GM12892 (cell line): ENCODE results near the gene ALPP.
"Not testable (repeated sequence)": the region's sequence is repeated elsewhere in the genome, so short reads cannot be mapped to it uniquely, and the experiment has no call there.

ENCODE experiments used
- DNase-seq: peaks from one replicate; pipeline ENCODE4 v3.0.0; 2011; ENCODE audit not compliant: insufficient read length
- FAIRE-seq: peaks from 2 replicates; lab custom pipeline; 2011; peaks lifted over from hg19 to GRCh38; lab: Jason Lieb, UNC
- POLR2A ChIP-seq: IDR thresholded peaks from 2 replicates; pipeline ENCODE4 v1.6.1; 2011; ENCODE audit warnings: low read depth, low read length, control low read depth
- POLR2AphosphoS5 ChIP-seq: IDR thresholded peaks from 2 replicates; pipeline ENCODE4 v1.6.1; 2011; ENCODE audit warnings: low read depth, low read length, control low read depth
- TAF1 ChIP-seq: IDR thresholded peaks from 2 replicates; pipeline ENCODE4 v1.6.1; 2011; ENCODE audit warnings: low read depth, mild to moderate bottlenecking, control low read depth, low read length, borderline replicate concordance

The ALPP gene

DNA sequence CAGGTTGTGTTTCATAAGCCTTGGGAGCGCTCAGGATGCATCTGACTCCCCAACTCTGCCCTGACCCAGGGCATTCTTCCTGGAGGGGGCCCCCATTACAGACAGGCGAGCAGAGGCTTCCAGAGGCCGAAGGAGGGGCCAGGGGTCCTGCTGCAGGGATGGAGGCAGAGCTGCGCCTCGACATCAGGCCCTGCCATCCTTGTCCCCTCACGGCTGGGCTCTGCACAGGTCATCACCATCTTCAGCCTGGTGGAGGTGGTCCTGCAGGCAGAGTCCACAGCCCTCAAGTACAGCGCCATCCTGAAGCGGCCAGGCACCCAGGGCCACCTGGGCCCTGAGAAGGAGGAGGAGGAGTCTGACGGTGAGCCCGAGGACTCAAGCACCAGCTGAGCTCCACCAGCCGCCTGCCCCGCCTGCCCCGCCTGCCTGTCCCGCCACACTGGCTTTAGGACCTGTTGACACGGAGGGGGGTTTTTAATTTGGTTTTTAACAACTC is 42.3 kb upstream of the ALPP start:
- no peak for FAIRE-seq
- no peak for DNase-seq
- TF ChIP-seq TAF1 (no peak), POLR2A (no peak), POLR2AphosphoS5 (no peak)

DNA sequence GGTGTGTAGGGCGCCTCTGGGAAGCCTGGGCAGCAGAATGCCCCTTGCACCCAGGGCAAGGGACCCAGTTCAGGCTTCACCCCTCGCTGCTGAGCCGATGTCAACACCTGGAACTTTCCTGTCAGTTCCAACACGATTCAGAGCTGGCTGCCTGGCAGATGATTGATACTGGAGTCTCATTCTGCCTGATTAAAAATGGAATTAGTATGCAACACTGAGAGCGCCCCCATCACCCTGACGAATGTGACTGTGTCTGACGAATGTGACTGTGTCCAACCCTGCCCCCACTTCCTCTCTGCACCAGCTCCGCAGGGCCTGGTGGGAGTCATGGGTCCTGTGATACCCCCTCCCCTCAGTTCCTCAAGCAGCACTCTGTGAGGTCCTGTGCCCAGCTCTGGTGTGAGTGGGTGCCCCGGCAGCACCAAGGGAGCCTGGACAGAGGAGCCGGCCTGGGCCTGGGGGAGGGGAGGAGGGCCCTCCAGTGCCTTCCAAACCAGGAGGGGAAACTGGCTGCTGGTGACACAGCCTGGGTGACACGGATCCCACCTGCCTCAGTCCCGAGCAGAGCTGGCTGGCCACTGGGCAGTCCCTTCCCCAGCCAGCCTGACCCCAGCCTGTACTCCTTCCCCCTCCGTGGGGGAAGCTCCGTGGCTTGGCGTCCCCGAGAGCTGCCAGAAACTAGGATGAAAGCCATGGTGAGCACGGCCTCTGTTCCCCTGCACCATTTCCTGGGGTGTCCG is 41.4 kb upstream of the ALPP start:
- FAIRE-seq = no peak
- TF ChIP-seq TAF1 (no peak), POLR2AphosphoS5 (no peak), POLR2A (no peak)
- DNase-seq = no peak

DNA sequence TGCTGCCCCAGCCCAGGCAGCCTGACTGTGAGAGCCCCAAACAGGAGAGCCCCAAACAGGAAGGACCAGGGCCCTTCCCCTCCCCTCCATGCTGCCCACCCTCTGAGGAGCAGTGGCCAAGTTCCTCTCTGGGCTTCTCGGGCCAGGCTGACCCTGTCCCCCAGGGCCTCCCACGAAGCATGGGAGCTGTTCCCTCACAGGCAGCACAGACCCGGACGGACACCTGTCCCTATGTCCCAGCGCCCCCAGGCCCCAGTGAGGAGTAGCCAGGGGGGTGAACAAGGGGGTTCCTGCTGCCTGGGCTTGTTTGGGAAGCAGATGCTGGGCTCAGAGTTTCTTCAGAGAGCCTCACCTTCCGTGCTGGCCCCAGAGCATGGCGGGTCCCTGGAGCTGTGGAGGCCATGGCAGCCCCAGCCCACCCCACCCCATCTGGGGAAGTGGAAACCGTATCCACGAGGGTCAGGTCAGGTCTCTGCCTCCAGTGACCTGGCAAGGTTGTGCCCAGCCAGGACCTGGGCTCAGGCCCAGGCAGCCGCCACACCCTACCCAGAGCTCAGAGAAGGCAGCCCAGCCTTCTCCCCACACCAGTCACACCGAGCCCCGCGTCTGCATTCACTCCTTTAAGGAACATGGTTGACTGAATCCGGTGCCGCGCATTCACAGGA is 40.3 kb upstream of the ALPP start:
- DNase-seq, FAIRE-seq: not testable (repeated sequence)

DNA sequence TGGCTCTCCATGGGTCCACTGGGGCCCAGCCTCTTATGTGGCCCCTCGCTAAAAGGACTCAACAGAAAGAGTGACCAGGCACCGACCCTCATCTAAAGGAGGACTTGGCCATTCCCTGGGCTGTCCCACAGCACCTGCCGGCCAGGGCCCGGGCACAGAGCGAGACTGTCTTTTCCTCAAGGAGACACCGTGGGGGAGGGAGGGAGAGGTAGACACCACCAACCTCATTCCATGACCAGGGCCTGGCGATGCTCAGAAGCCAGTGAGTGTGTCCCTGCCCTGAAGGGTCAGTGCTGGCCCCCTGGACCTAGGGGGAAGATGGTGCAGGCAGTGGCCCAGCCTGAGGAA is 39.8 kb upstream of the ALPP start:
- FAIRE-seq (no peak), DNase-seq (no peak)
- TF ChIP-seq POLR2A (no peak), TAF1 (no peak), POLR2AphosphoS5 (no peak)

DNA sequence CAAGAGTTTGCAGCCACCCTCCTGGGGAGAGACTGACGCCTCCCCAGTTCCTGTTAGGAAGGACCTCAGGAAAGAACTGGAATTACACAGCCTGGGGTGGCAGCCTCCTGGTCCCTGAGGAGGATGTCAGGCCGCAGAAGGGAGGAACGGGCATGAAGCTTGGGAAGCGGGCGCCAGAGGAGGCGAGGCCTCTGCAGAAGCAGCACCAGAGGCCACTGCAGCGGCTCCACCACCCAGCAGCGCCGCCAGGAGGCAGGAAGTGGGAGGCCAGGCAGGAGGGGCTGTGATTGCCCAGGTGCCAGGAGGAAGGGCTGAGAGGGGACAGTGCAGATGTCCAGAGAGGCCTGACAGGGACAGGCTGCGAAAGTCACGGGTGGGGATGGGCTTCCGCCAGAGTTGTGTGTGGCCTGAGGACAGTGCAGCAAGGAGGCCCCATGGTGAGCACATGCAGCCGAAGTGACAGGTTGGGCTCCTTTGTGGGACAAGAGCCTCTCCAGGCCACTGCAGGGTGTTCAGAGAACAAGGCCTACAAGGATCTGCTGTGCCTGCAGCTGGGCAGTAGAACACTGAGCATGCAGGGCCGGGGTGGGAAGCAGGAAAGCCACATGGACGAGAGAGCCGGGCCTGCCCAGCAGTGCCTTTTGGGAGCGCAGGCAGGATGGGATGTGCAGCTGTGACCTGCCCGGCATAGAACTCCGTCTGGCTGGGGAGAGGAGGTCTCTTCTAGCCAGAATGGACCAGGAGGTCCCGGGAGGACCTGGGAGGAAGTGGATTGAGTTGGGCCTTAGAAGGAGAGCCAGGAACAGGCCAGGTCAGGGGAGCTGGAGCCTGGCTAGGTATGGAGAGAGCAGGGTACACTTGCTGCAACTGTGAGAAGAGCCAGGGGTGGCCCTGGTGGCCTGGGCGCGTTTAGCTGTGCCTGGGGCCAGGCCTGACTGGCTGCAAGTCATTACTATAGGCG is 39.1 kb upstream of the ALPP start:
- FAIRE-seq = no peak
- TF ChIP-seq POLR2AphosphoS5 (no peak), POLR2A (no peak), TAF1 (no peak)

DNA sequence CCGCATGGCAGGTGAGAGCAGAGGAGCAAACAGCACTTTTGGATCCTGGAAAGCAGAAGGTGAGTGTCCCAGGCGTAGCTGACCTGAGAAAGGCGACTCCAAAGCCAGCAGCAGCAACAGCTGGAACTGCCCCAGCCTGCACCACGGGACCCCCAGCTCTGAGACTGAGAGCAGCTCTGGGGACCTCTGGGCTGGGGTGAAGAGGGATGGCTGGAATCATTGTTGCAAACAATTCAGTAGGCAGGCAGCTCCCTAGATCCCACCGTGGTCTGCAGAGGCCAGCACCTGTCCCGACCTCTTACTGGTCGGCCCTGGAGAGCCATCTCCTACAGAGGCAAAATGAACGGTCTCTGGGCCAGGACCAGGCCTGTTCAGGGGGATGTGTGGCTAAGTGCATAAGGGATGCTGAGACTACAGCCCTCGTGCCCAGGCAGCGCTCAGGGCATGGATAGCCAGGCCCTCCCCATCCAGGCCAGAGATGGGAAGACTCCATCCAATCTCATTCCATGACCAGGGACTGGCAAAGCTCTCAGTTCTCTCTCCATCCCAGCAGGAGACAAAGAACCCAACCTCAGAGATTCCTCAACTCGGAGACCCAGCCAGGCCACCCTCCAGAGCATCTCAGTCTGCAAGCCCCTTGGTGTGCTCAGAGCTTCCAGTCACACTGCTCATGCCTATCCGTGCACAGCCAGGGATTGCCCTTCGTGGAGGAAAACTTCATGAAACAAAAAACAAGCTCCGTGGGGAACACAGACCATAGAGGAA is 38.2 kb upstream of the ALPP start:
- FAIRE-seq (no peak), DNase-seq (no peak)
- TF ChIP-seq POLR2A (no peak), POLR2AphosphoS5 (no peak), TAF1 (no peak)

More for the DNA sequence above, 39.1 kb upstream of the ALPP start:
- no peak for DNase-seq

DNA sequence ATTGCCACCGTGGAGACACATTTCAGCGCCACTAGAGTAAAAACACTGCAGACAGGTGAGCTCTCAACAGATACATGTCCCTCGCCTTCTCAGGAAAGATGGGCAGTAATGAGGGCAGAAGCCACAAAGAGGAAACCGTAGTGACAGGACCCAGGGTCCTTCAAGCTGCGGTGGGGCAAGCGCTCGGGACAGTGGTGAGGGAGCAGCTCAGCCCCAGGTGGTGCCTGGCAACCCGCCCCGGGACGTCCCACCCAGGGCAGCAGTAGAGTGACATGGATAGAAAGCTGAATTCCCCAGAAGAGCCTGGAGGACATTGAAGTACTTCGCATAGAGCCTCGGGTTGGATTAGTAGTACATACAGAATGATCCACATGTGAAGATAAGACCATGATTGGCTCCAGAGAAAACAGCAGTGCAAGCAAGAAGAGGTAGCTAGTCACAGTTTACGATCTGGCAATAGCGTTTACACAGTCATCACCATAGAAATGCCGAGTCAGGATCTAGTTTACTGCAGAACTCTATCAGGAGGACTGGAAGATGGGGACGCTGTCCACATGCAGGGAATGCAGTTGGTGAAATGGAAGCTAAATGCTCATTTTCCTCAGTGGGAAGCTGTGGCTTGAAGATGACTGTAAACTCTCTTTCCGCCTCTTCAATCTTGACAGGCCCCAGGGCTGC is 37.4 kb upstream of the ALPP start:
- TF ChIP-seq TAF1 (no peak), POLR2AphosphoS5 (no peak), POLR2A (no peak)
- no peak for FAIRE-seq
- no peak for DNase-seq

DNA sequence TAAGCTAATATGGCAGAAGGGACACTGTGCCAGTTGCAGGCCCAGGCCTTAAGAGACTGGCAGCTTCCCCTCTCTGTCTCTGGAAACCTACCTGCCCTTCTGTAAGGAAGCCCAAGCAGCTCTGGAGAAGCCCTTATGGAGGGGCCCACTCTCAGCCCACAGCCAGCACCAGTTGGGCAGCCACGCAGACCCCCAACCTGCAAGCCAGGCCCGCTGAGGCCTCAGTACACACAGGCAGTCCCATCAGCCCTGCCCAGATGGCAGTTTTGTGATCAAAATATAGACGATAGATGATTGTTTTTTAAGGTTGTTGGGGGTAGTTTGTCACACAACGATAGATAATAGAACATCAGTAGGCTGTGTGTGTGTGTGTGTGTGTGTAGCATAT is 36.8 kb upstream of the ALPP start:
- FAIRE-seq = no peak
- no peak for TF ChIP-seq TAF1
- TF ChIP-seq POLR2A = no peak
- no peak for DNase-seq

DNA sequence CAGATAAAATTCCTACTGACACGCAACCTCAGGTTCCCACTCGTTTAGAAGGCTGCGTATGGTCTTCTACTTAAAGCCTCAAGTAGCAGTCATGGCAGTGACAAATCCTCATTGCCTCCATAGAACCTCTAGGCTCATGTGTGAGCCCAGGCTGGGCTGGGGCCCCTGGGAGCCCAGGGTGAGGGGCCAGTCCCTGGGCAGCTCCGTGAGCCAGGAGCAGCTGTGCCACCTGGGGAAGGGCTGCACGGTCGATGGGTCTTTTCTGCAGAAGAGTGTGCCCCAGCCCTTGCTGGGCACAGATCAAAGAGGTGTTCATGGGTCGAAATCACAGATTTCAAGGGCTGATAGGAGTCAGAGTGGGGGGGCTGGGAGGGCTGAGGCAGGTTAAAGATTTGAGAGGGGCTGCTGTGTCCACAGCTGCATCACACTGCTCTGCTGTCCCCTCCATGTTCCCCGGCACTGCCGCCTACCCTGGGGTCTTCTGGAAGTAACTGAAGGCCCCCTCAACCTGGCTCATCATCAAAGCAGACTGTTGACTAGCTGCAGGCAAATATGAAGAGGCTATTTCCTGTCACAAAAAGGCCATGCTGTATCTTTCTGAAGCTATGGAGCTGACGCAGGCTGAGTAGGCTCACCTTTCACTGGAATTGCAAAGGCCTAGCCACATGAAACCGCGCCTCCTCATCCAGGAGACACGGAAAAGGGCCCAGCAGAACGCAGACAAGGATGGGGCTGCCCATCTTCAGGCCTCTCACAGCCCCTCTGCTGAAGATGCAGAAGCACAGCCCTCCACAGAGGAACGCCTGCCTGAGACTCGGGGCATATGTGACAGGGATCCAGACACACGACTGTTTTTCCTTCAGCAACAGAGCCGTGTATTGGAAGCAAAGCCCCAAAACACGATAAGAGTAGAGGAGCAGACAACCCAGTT is 35.7 kb upstream of the ALPP start:
- FAIRE-seq = no peak
- TF ChIP-seq TAF1 (no peak), POLR2AphosphoS5 (no peak), POLR2A (no peak)

DNA sequence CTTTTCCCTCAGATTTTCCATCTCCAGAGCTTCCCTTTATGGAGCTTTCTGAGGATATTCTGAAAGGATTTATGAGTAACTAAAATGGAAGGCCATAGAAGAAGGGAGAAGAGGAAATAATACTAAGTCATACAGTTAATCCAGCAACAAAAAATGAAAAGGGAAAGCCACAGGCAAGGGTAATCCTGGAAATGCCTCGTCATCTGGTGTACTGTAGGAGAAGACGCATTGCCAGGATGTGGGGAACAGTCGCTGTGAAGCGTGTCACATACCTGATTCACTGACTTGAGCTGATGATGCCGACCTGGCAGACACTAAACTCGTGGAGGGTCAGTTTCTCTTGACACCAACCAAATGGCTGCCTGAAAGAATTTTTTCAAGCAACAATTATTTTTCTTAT is 34.7 kb upstream of the ALPP start:
- DNase-seq (no peak), FAIRE-seq (no peak)
- TF ChIP-seq POLR2A (no peak), POLR2AphosphoS5 (no peak), TAF1 (no peak)

More for the DNA sequence above, 35.7 kb upstream of the ALPP start:
- DNase-seq = no peak
